ENCODE data around the gene COX19. TPM values are rescaled to one million over a fixed set of nuclear protein-coding genes. Genes with fewer than 3 reads are reported as not detected.
"Not testable (repeated sequence)": the region's sequence is repeated elsewhere in the genome, so short reads cannot be mapped to it uniquely, and the experiment has no call there.

The COX19 gene
- total RNA-seq, 5 donors from 2014 or later (not counting 1 experiment from before 2014, with no cell fraction given), result 38.0 to 50.9 (median 43.7) TPM

GRCh38 chr7:961546-962400 is 13.6 kb downstream of the COX19 start:
- H3K4me1 Mint-ChIP-seq, result peaks cover 16 to 29% (median 22%) of the 10 kb centered on the region in 3 donors

GRCh38 chr7:960972-961371 is 14.4 kb downstream of the COX19 start:
- DNase-seq; H3K9me3 Mint-ChIP-seq; H3K4me3 Mint-ChIP-seq; CTCF ChIA-PET; H3K4me3 ChIP-seq (ENCODE audit: control insufficient read depth in 1 of 2, extremely low read depth in 1 of 2, low read length in 1 of 2); H3K36me3 Mint-ChIP-seq; H3K9me3 ChIP-seq; H3K36me3 ChIP-seq (ENCODE audit: control insufficient read depth in 2 of 2, extremely low read depth in 1 of 2, insufficient read depth in 1 of 2, low read length in 1 of 2); ATAC-seq (replicated peaks in 1 of 4); H3K27ac ChIP-seq (ENCODE audit: low read length); H3K27me3 Mint-ChIP-seq; H3K27ac Mint-ChIP-seq: not testable (repeated sequence)
- Histone ChIP-seq H3K27me3 (replicated peaks in 1 of 2; ENCODE audit: control insufficient read depth in 2 of 2, extremely low read depth in 1 of 2, insufficient read depth in 2 of 2, low read length in 1 of 2) (peaks cover 0 to 44% of the 10 kb centered on the region in 2 experiments), H3K4me1 (ENCODE audit: control insufficient read depth in 1 of 2, extremely low read depth in 1 of 2, insufficient read depth in 2 of 2, low read length in 2 of 2) (peaks cover 4 to 30% of the 10 kb centered on the region in 2 experiments)
- WGBS (ENCODE audit: insufficient coverage), result 34% methylated on average over 5 of the region's 13 CpGs
- POLR2A ChIA-PET, result interaction anchor here in 1 of 2 donors (0.6 kb wide), 1 partner anchor 9 kb away, joined by 12 read pairs; no protein-coding TSS in a partner anchor
- H3K4me1 Mint-ChIP-seq, result peaks cover 10 to 25% (median 22%) of the 10 kb centered on the region in 3 donors

More at GRCh38 chr7:961546-962400, 13.6 kb downstream of the COX19 start:
- Mint-ChIP-seq H3K9me3 (no peaks in the 10 kb centered on the region), H3K36me3 (no peaks in the 10 kb centered on the region), H3K27ac (no peak overlapping the region), H3K27me3 (no peaks in the 10 kb centered on the region), H3K4me3 (no peak overlapping the region)
- Histone ChIP-seq H3K4me1 (ENCODE audit: control insufficient read depth in 1 of 2, extremely low read depth in 1 of 2, insufficient read depth in 2 of 2, low read length in 2 of 2) (peaks cover 4 to 30% of the 10 kb centered on the region in 2 experiments), H3K27ac (ENCODE audit: low read length) (no peak overlapping the region), H3K36me3 (ENCODE audit: control insufficient read depth in 2 of 2, extremely low read depth in 1 of 2, insufficient read depth in 1 of 2, low read length in 1 of 2) (peaks cover 0 to 6% of the 10 kb centered on the region in 2 donors), H3K9me3 (no peaks in the 10 kb centered on the region), H3K27me3 (replicated peaks in 1 of 2; ENCODE audit: control insufficient read depth in 2 of 2, extremely low read depth in 1 of 2, insufficient read depth in 2 of 2, low read length in 1 of 2) (peaks cover 0 to 42% of the 10 kb centered on the region in 2 experiments), H3K4me3 (ENCODE audit: control insufficient read depth in 1 of 2, extremely low read depth in 1 of 2, low read length in 1 of 2) (no peak overlapping the region)
- 93% methylated on average over 31 of the region's 37 CpGs for WGBS (ENCODE audit: insufficient coverage)
- POLR2A ChIA-PET, result interaction anchor here in 1 of 2 donors (0.6 kb wide), 1 partner anchor 8 kb away, joined by 12 read pairs; no protein-coding TSS in a partner anchor
- CTCF ChIA-PET, result no interaction called here
- DNase-seq, result no peak
- ATAC-seq (replicated peaks in 1 of 4), result no peak

- no peaks in the 10 kb centered on the region for H3K9me3 Mint-ChIP-seq
- no peaks in the 10 kb centered on the region for H3K36me3 Mint-ChIP-seq
- POLR2A ChIA-PET, result interaction anchor here in 1 of 2 donors (0.6 kb wide), 1 partner anchor 1380 kb away, joined by 9 read pairs; no protein-coding TSS in a partner anchor
- Histone ChIP-seq H3K4me1 (ENCODE audit: control insufficient read depth in 1 of 2, extremely low read depth in 1 of 2, insufficient read depth in 2 of 2, low read length in 2 of 2) (peaks cover 4 to 26% of the 10 kb centered on the region in 2 experiments), H3K27me3 (replicated peaks in 1 of 2; ENCODE audit: control insufficient read depth in 2 of 2, extremely low read depth in 1 of 2, insufficient read depth in 2 of 2, low read length in 1 of 2) (peaks cover 0 to 46% of the 10 kb centered on the region in 2 experiments), H3K9me3 (no peaks in the 10 kb centered on the region), H3K27ac (ENCODE audit: low read length) (no peak overlapping the region), H3K4me3 (ENCODE audit: control insufficient read depth in 1 of 2, extremely low read depth in 1 of 2, low read length in 1 of 2) (no peak overlapping the region), H3K36me3 (ENCODE audit: control insufficient read depth in 2 of 2, extremely low read depth in 1 of 2, insufficient read depth in 1 of 2, low read length in 1 of 2) (no peaks in the 10 kb centered on the region)
- no peak overlapping the region for H3K4me3 Mint-ChIP-seq
- ATAC-seq (replicated peaks in 1 of 4) (no peak), DNase-seq (no peak)
- peaks cover 6 to 23% (median 18%) of the 10 kb centered on the region in 3 donors for H3K4me1 Mint-ChIP-seq
- H3K27me3 Mint-ChIP-seq, result peaks cover 3% of the 10 kb centered on the region in 2 donors
- no peak overlapping the region for H3K27ac Mint-ChIP-seq
- WGBS (ENCODE audit: insufficient coverage), result 87% methylated on average over 31 of the region's 31 CpGs
- CTCF ChIA-PET, result no interaction called here
These were observed 15.0 kb downstream of the COX19 start for GRCh38 chr7:960269-960871.

GRCh38 chr7:959740-960139 is 15.6 kb downstream of the COX19 start:
- peaks cover 0 to 50% of the 10 kb centered on the region in 2 experiments for H3K27me3 ChIP-seq (replicated peaks in 1 of 2; ENCODE audit: control insufficient read depth in 2 of 2, extremely low read depth in 1 of 2, insufficient read depth in 2 of 2, low read length in 1 of 2)
- POLR2A ChIA-PET, result interaction anchor here in 1 of 2 donors (0.6 kb wide), 2 partner anchors 10 to 1381 kb away, joined by 3 to 9 read pairs; no protein-coding TSS in a partner anchor
- H3K4me3 Mint-ChIP-seq; H3K27me3 Mint-ChIP-seq; H3K27ac Mint-ChIP-seq; H3K36me3 ChIP-seq (ENCODE audit: control insufficient read depth in 2 of 2, extremely low read depth in 1 of 2, insufficient read depth in 1 of 2, low read length in 1 of 2); H3K27ac ChIP-seq (ENCODE audit: low read length); CTCF ChIA-PET; ATAC-seq (replicated peaks in 1 of 4); DNase-seq; H3K9me3 ChIP-seq; H3K9me3 Mint-ChIP-seq; H3K4me3 ChIP-seq (ENCODE audit: control insufficient read depth in 1 of 2, extremely low read depth in 1 of 2, low read length in 1 of 2); H3K36me3 Mint-ChIP-seq: not testable (repeated sequence)
- 97% methylated on average over 9 of the region's 10 CpGs for WGBS (ENCODE audit: insufficient coverage)
- H3K4me1 ChIP-seq (ENCODE audit: control insufficient read depth in 1 of 2, extremely low read depth in 1 of 2, insufficient read depth in 2 of 2, low read length in 2 of 2), result peaks cover 2 to 26% of the 10 kb centered on the region in 2 experiments
- H3K4me1 Mint-ChIP-seq, result peaks cover 6 to 20% (median 12%) of the 10 kb centered on the region in 3 donors

- Histone ChIP-seq H3K4me3 (ENCODE audit: control insufficient read depth in 1 of 2, extremely low read depth in 1 of 2, low read length in 1 of 2) (no peak overlapping the region), H3K9me3 (no peaks in the 10 kb centered on the region), H3K4me1 (ENCODE audit: control insufficient read depth in 1 of 2, extremely low read depth in 1 of 2, insufficient read depth in 2 of 2, low read length in 2 of 2) (peaks cover 2 to 22% of the 10 kb centered on the region in 2 experiments), H3K27me3 (replicated peaks in 1 of 2; ENCODE audit: control insufficient read depth in 2 of 2, extremely low read depth in 1 of 2, insufficient read depth in 2 of 2, low read length in 1 of 2) (peaks cover 0 to 50% of the 10 kb centered on the region in 2 experiments), H3K36me3 (ENCODE audit: control insufficient read depth in 2 of 2, extremely low read depth in 1 of 2, insufficient read depth in 1 of 2, low read length in 1 of 2) (no peaks in the 10 kb centered on the region), H3K27ac (ENCODE audit: low read length) (no peak overlapping the region)
- Mint-ChIP-seq H3K27me3 (peaks cover 3 to 6% of the 10 kb centered on the region in 2 donors), H3K9me3 (no peaks in the 10 kb centered on the region), H3K4me3 (no peak overlapping the region), H3K27ac (no peak overlapping the region), H3K4me1 (peaks cover 6 to 15% (median 9%) of the 10 kb centered on the region in 3 donors), H3K36me3 (no peaks in the 10 kb centered on the region)
- DNase-seq (no peak), ATAC-seq (replicated peaks in 1 of 4) (no peak)
- CTCF ChIA-PET, result no interaction called here
- POLR2A ChIA-PET, result interaction anchor here in 1 of 2 donors (0.6 kb wide), 1 partner anchor 11 kb away, joined by 3 read pairs; no protein-coding TSS in a partner anchor
- 86% methylated on average over 12 of the region's 20 CpGs for WGBS (ENCODE audit: insufficient coverage)
These were observed 16.1 kb downstream of the COX19 start for GRCh38 chr7:959271-959670.

Data from T-cell (primary cell).